Measurements from ENCODE around the gene FIP1L1.
"Not testable (repeated sequence)": the region's sequence is repeated elsewhere in the genome, so short reads cannot be mapped to it uniquely, and the experiment has no call there.

The FIP1L1 gene

DNA sequence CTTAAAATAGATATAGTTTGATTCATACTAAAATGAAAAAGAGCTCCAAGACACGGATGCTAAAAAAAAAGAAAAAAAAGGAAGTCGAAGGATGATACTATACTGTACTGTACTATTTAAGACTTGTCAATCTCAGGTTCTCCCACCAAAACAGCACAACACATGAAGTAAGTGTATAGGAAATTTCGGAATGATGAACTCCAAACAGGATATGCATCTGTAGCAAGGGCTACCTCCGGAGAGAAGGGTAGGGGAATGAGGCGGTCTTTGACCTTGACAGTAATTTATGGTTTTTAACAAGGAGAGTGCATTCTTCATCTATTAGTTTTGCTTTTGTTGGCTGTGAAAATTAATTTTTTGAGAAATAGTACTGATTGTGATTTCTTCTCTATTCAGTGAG is 541 bp upstream of the FIP1L1 start:
- DNase-seq (ENCODE audit: low read depth), result peak; percentile 13

DNA sequence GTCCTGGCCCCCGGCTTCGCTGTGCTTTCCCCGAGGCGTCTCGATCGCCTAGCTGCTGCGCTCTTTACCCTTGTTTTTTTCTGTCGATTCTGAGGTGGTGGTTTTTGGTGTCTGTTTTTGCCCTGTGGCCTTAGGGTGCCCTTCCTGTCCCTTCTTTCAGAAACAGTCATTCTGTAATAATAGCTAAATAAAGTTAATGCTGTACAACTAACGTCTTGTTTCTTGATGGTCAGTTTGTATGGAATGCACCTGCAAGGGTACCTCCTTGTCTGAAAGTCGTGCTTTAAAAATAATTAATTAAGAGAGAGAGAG is 686 bp downstream of the FIP1L1 start:
- peak overlapping the region; percentile 94 for H3K4me3 ChIP-seq (ENCODE audit: low read depth, low read length)
- no peak for DNase-seq (ENCODE audit: low read depth)
- TF ChIP-seq, protein P1, sequence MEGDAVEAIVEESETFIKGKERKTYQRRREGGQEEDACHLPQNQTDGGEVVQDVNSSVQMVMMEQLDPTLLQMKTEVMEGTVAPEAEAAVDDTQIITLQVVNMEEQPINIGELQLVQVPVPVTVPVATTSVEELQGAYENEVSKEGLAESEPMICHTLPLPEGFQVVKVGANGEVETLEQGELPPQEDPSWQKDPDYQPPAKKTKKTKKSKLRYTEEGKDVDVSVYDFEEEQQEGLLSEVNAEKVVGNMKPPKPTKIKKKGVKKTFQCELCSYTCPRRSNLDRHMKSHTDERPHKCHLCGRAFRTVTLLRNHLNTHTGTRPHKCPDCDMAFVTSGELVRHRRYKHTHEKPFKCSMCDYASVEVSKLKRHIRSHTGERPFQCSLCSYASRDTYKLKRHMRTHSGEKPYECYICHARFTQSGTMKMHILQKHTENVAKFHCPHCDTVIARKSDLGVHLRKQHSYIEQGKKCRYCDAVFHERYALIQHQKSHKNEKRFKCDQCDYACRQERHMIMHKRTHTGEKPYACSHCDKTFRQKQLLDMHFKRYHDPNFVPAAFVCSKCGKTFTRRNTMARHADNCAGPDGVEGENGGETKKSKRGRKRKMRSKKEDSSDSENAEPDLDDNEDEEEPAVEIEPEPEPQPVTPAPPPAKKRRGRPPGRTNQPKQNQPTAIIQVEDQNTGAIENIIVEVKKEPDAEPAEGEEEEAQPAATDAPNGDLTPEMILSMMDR (IDR thresholded peaks at IDR 0.05; ENCODE audit: insufficient read depth, low read depth, low read length, missing control alignments), result no peak

More for the DNA sequence above, 541 bp upstream of the FIP1L1 start:
- H3K4me3 ChIP-seq (ENCODE audit: low read depth, low read length), result peak overlapping the region; percentile 94
- TF ChIP-seq, protein P1 (IDR thresholded peaks at IDR 0.05; ENCODE audit: insufficient read depth, low read depth, low read length, missing control alignments), result no peak

DNA sequence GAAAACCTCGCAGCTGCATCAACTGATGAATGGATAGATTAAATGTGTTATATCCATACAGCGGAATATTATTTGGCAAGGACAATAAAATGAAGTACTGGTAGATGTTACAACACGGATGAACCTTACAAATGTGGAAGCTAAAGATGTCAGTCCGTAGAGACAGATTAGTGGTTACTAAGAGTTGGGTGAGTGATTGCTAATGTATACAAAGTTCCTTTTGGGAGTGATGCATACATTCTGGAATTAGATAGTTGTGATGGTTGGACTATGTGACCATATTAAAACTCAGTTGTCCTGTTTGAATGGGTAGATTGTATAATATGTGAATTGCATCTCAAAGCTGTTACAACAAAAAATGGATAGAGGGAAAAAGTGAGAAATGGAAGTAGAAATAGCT is 2.8 kb downstream of the FIP1L1 start:
- TF ChIP-seq, protein P1 (IDR thresholded peaks at IDR 0.05; ENCODE audit: insufficient read depth, low read depth, low read length, missing control alignments), result no peak
- DNase-seq (ENCODE audit: low read depth), result no peak
- no peak overlapping the region for H3K4me3 ChIP-seq (ENCODE audit: low read depth, low read length)

DNA sequence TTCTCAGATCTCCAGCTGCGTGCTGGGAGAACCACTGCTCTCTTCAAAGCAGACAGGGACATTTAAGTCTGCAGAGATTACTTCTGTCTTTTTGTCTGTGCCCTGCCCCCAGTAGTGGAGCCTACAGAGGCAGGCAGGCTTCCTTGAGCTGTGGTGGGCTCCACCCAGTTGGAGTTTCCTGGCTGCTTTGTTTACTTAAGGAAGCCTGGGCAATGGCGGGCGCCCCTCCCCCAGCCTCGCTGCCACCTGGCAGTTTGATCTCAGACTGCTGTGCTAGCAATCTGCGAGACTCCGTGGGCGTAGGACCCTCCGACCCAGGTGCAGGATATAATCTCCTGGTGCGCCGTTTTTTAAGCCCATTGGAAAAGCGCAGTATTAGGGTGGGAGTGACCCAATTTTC is 32.0 kb downstream of the FIP1L1 start:
- DNase-seq (ENCODE audit: low read depth); H3K4me3 ChIP-seq (ENCODE audit: low read depth, low read length): not testable (repeated sequence)

DNA sequence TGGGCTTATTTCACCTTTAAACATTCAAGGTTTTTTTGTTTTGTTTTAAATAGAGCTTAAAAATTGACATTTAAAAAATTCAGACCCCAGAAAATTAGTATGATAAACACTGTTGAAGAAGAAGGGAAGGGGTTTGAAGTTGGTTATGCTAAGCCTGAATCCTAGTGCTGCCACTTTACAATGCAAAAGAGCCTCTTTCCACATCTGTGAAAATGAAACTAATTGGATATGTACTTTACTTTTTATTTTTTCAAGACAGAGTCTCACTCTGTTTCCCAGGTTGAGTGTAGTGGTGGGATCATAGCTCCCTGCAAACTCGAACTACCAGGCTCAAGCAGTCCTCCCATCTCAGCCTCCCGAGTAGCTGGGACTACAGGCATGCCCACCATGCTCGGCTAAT is 41.8 kb downstream of the FIP1L1 start:
- TF ChIP-seq, protein P1 (IDR thresholded peaks at IDR 0.05; ENCODE audit: insufficient read depth, low read depth, low read length, missing control alignments), result no peak
- no peak overlapping the region for H3K4me3 ChIP-seq (ENCODE audit: low read depth, low read length)
- DNase-seq (ENCODE audit: low read depth), result no peak

DNA sequence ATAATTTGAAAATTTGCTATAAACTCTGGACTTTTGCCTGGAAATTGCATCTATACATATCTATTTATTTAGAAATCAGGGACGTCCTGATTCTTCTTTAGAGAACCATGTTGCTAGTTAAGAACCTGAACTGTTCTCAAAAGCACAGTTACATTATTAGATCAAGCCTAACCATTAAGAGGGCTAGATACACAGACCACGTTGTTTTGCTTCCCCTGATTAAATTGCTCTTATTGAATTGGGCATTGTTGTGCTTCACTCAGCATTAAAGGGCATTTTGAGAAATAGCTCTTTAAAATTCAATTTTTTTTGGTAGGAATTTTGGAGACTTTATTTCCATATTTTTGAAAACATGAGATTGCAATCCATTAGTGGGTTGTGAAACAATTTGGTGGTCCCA is 44.4 kb downstream of the FIP1L1 start:
- TF ChIP-seq, protein P1 (IDR thresholded peaks at IDR 0.05; ENCODE audit: insufficient read depth, low read depth, low read length, missing control alignments), result no peak
- DNase-seq (ENCODE audit: low read depth), result no peak
- H3K4me3 ChIP-seq (ENCODE audit: low read depth, low read length), result no peak overlapping the region

DNA sequence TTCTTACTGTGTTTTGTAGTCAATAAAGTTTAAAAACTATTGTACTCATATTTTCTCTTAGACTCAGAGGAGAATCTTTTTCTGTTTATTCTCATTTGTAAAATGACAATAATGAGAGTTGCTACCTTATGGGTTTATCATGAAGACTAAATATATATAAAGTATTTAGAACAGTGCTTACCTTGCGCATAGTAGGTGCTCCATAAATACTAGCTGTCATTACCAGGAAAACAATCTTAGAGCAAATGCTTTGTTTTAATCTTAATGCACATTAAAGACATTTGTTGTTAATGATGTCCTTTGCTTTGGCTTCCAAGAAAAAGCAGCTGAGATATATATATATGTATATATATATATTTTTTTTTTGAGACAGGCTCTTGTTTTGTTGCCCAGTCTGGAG is 44.9 kb downstream of the FIP1L1 start:
- no peak overlapping the region for H3K4me3 ChIP-seq (ENCODE audit: low read depth, low read length)
- TF ChIP-seq, protein P1 (IDR thresholded peaks at IDR 0.05; ENCODE audit: insufficient read depth, low read depth, low read length, missing control alignments), result no peak
- no peak for DNase-seq (ENCODE audit: low read depth)

DNA sequence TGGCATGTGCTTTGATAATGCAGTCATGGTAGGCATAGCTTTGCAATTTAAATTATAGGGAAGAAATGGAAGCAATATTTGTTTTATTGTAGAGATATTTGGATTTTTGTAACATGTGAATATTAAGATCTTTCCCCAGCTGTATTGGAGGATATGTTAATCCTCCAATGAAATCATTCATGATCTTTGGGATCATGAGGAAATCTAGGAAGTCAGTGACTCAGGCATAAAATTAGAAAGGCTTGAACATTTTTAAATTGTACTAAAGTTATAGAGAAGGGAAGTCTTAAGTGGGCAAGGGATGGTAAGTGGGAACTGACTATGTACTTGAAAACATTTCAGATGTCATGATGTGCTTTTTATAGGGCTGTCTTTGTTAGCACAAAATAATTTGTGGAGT is 46.8 kb downstream of the FIP1L1 start:
- TF ChIP-seq, protein P1 (IDR thresholded peaks at IDR 0.05; ENCODE audit: insufficient read depth, low read depth, low read length, missing control alignments), result no peak
- no peak overlapping the region for H3K4me3 ChIP-seq (ENCODE audit: low read depth, low read length)
- no peak for DNase-seq (ENCODE audit: low read depth)
